Islet of Langerhans (tissue), 1 donor: ENCODE measurements around the gene SPATA4.
A peak's percentile ranks its signal among the peaks of the same experiment; 100 is the strongest.
"Not testable (repeated sequence)": the region's sequence is repeated elsewhere in the genome, so short reads cannot be mapped to it uniquely, and the experiment has no call there.

Experiments
- FAIRE-seq: peaks from one replicate; lab custom pipeline; 2011; peaks lifted over from hg19 to GRCh38; lab: Jason Lieb, UNC

SPATA4 gene

DNA sequence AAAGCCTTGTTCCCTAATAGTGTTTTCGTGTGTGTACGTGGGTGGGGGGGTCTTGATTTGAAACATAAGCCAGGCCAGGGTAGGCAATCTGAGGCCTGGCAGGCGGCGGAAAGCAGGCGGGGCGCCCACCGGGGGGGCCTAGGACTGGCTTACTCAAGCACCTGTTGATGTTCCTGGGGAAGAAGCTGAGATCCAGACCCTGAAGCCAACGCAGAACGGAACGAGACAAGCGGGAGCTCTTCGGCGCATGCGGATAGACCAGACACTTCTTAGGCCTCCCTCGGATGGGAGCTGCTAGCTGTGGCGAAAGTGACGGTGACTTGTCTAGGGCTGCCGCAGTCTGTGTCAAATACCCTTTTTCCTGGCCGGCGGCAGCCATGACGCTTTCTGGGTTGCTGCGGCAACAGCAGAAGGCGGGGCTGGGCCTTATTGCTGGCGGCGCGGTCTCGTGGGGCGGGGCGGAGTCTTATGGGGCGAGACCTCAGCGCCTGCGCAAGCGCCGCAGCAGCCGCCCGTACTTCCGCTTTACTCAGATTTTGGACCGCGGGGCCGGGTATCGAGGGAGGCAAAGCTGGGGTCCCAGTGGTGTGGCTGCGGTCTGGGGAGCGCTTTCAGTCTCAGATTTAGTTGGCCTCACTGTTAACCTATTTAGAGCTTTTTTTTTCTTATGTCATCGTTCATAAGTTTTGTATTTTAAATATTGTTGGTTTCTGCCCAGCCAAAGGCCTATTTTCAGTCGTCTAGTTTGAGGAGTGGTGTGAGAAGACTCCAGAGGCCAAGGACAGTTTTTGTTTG is at the start of gene SPATA4:
TSS of gene SPATA4 (minus strand) at position 402 of the 795 bp plus-strand sequence. CDS start at position 379, 23 bp downstream.
- no peak for FAIRE-seq

DNA sequence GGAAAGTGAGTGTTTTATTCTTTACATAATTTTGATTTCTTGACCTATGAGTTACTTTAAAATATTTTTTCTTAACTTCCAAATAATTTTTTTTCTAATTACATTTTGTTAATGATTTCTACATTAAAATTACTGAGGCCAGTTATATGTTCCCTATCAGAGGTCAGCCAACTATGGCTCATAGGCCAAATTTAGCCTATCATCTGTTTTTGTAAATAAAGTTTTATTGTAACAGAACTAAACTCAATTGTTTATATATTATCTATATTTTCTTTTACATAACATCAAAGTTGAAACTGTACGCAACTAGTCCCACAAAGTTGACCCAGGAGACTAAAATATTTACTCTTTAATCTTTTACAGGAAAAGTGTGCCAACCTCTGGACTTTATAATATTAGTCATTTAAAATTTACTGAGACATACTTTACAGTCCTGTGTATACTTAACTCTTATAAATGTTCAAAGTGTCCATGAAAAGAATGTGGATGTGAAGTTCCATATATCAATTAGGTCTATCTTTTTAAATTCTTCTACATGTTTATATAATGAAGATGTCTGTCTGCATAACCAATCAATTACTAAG is 47.5 kb upstream of the SPATA4 start:
- FAIRE-seq, result no peak

DNA sequence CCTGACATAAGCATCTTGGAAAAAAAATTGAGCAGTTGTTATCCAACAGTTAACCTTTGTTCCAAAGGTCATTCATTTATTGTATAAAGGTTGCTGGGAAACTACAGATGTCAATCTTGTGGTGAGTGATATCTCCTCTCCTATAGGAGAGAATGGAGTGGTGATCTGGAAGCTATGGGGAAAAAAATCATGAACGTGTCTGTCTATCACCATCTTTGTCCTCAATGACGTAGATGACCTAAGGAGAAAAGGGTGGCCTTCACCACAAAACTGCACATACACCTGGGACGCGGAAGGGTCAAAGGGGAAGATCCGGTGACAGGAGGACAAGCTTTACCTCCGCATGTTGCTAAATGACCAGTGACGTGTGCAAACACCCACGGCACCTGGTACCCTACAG is 46.3 kb upstream of the SPATA4 start:
- FAIRE-seq, result no peak

DNA sequence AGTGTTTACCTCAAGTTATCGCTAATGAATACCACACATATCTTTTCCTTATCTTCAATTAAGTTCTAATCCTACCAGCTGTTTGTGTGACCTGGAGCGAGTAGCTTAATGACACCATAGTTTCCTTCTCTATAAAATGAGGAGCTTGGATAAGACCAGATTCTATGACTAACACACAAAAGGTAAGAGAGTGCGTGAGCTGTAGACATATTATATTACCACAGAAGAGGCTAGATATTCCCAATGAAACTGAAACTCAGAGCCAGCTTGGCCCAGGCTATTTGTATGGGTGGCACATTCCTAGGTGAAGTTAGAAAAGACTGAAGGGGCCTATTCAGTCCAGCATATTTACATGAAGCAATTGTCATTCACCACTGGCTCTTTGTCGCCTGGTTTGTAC is 43.4 kb upstream of the SPATA4 start:
- FAIRE-seq, result no peak

DNA sequence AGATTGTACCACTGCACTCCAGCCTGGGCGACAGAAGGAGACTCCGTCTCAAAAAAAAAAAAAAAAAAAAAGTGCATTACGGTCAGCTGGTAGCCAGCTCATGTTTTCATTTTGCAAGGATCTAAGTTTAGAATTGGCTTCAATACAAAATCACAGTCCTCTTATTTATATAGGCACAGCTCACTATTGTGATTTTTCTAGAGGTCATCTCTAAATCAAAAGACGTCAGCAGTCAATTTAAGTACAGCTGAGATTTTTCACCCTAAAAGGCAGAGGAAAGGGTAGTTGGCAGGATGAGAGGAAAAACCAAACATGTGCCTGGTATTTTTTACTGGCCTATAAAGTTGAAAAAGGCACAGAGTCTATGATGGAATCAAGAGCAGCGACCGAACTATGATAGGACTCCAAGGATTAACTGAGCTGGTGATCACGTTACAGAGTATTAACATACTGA is 42.8 kb upstream of the SPATA4 start:
- FAIRE-seq, result no peak

DNA sequence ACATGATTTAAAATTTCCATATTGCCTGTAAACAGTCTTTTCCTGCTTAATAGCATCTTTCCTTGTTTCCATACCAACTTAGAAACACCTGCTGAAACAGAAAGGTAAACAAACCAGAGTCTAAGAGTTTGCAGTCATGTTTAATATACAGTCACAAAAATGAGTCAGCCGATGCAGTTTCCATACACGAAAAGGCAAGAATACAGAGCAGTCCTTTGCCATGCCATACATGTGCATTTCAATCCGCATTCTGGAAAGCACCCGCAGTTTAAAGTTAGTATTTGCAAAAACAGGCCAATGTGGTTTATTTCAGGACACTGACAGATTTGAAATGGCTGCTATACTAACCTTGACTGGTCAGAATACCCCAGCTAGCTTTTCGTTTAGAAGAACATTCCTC is 41.6 kb upstream of the SPATA4 start:
- FAIRE-seq, result peak; percentile 62

DNA sequence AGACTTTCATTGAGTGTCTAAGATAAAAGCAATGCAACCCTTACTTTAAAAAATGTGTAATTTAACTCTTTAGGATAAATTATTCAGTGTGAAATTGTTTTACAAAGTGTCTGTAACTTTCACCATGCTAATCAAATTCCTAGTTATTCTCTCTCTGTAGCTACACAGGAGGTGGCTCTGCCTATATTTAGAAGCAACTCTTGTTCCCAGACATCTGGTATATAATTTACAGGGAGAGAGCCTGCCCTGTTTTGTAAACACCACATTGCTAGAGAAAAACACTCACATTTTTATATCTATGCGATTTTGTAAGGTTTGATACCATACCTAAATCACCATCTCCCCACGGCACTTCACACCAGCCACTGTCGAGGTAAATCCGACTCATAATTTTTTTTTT is 35.5 kb upstream of the SPATA4 start:
- FAIRE-seq, result no peak

DNA sequence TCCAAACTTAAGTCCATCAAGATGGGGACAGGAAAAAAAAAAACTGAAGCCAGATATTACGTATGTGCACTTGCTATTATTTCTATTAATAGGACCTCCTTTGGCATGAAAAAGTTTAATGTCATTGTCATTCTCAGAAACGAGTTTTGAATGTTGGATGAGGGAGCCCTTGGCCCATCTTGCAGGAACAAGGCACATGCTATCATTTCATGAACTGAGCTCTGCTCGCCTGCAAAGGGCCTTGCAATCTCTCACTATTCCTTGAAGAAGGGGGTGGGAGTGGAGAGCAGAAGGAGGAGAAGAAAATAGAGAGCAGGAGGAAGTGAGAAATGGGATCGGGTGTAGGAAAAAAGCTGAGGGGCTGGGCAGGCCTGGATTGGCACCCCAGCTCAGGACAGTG is 34.3 kb upstream of the SPATA4 start:
- no peak for FAIRE-seq

DNA sequence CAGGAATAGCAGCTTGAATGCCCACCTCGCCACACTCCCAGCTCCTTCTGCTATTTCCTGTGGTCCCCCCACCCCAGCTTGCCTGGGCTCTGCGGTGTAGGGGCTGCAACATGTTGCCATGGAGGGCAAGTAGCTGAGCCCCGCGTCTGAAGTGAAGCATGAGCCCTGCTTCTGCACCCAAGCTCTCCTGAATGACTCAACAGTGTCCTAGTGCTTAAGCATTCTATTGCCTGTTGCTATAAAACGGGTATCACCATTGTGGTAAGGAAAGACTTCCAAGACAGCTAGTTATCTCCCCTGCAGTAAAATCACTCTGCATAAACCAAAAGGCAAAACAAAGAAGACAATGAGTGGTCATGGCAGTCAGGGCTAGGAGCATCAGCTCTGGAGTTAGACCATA is 31.4 kb upstream of the SPATA4 start:
- no peak for FAIRE-seq

DNA sequence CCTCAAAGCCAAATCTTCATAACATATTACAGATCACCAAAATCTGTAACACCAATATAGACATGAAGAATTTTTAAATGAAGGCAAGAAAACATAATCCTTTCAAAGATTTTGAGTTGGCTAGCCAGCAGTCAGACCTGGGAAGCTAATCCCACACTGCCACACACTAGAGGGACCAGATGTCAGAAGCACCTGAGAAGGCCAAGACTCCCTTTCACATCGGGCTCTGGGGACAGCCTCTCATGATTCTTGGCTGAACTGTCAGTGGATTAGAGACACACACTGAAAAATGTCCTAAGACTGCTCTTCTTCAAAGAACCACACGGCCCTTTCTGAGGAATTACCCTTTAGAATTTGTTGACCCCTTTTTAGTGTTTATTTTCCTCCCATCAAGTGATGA is 28.2 kb upstream of the SPATA4 start:
- no peak for FAIRE-seq

DNA sequence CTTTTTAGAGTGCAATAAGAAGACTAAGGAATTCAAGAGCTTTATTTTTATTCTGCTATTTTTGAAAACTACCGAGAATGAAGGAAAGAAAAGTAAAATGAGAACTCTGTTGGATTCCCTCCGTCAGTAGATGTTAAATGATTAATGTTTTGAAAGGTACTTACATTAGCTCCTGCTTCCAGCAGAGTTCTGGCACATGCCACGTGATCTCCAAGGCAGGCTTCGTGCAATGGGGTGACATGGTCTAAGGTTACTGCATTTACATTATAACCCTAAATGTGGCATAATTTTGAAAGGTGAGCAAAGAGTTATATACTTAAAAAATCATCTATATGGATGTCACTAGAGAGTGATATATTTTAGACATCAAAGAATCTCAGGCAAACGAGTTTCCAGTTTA is 26.8 kb upstream of the SPATA4 start:
- FAIRE-seq, result no peak

DNA sequence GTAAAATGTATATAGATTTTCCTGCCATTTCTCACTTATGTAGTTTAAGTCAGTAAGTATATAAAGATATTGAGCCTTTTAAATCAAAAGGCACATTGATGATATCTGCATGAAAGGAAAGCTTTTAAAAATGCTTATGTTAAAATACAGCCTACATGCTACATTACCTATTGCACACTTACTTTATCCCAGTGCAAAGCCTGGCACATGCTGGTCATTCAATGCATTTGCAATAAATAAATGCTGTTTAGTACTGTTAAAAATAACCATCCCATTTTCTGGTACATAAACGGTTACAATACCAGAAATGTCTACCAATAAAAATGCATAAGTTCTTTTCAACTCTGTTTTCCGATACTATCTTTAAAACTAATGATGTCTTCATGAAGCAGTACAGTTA is 22.1 kb upstream of the SPATA4 start:
- peak; percentile 91 for FAIRE-seq

DNA sequence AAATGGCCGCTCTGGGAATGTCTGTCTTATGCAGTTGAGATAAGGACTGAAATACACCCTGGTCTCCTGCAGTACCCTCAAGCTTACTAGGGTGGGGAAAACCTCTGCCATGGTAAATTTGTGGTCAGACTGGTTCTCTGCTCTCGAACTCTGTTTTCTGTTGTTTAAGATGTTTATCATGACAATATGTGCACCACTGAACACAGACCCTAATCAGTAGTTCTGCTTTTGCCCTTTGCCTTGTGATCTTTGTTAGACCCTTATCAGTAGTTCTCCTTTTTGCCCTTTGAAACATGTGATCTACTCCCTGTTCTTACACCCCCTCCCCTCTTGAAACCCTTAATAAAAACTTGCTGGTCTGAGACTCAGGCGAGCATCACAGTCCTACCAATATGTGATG is 17.0 kb upstream of the SPATA4 start:
- FAIRE-seq, result not testable (repeated sequence)

DNA sequence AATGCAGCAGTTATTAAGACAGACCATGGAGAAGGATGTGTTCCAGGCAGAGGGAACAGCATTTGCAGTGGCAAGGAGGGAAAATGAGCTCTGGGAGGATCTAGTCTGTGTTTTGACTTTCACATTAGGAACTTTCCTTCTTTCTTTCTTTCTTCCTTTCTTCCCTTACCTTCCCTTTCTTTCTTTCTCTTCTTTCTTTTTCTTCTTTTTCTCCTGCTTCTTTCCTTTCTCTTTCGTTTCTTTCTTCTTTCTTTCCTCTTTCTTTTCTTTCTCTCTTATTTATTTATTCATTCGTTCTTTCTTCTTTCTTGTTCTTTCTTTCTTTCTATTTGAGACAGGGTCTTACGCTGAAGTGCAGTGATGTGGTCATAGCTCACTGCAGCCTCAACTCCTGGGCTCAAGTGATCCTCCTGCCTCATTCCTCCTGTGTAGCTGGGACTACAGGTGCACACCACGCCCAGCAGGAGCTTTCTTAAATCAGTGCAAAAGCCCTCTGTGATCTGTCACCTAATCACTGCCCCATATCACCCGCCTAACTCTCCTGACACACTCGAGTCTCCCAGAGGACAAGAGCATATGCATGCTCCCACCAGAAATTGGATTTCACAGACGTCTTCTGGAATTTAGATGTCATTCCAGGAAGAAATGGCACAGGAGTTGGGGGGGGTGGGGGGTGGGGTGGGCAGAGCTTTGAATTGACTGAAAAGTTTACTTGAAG is 15.4 kb upstream of the SPATA4 start:
- no peak for FAIRE-seq

DNA sequence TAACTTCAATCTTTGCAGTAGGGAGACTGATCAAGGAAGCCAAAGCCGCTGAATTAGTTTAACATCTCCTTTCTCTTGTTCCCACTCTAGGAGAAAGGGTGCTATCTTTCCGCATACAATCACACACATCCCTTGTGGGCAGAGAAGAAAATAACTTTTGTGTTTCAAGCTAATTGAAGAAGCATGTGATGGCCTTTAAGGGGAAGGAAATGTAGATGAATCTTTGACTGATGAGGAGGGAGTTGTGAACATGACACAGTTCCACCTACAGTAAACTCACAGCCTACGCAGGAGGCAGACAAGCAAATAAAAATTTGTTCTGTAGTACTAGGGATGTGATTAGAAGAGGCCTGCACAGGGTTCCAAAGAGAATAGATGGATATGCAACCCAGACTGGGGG is 14.7 kb upstream of the SPATA4 start:
- no peak for FAIRE-seq

DNA sequence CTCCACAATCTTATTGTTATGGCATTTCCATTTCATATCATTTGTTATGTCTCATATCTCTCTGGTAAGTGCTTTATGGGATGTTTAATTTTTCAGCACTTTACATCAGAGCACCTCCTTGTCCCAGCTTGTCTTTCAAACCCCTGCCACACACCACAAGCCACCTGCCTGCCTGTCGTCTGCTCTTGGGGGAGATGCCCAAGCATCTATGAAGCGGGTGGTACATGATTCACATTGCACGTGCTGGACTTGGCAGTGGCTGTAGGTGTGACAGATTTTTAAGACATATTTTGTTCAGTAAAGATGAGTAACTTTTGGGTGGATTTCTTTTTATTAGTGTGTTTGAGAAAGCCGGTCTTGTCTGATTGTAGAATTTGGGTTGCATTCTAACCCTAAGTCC is 14.2 kb upstream of the SPATA4 start:
- no peak for FAIRE-seq

DNA sequence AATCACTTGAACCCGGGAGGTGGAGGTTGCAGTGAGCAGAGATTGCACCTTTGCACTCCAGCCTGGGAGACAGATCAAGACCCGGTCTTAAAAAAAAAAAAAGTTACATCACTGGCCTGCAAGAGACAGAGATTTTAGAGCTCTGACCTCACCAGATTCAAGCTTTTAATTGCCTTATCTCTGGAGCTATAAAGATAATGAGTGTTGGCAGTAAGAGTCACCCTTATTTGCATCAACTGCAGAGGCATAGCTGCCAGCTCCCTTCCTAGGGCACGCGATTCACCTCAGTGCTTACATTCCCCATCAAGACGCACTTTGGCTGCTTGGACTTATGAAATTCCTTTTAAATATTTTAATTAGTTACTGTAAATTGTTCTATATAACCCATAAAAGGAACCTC is 12.5 kb upstream of the SPATA4 start:
- FAIRE-seq, result no peak

DNA sequence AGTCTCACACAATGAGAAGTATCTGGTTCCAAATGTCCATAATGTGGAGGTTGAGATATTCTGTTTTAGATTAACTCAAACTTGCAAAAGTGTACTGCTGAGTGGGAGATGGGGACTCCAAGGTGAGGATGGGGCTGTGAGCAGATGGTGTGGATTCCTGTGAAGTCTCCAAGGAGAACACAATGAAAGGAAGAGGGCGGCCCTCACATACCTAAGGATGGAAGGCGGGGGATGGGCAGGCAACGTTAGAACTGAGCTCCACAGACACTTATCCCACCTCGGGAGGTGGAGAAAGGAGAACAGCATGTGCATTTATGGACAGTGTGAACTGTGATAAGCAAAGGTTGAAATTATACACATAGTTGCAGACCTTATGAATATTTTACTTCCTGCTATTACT is 9.9 kb upstream of the SPATA4 start:
- FAIRE-seq, result no peak

DNA sequence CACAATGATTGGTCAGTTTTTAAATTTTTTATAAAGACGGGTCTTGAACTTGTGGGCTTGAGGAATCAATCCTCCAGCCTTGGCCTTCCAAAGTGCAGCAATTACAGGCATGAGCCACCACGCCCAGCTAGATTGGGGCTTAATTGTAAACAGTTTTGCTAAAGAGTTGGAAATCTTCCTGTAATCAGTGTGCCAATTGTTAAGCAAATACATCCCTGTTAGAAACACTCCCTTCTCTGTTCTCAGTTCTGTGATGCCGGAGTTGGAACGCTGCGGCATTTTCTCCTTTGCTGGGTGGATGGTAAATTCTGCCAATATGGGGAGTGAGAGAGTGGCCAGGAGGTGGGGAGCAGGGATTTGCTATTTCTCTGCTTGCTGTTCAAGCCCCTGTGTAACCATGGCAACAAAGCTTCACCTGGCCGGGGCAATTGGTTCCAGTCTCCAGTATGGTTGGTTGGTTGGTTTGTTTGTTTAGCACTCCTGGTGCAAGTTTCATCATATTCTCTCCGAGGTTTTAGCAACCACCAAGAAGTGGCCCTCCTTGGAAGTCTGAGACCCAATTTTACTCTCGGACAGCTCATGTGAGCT is 3.0 kb upstream of the SPATA4 start:
- FAIRE-seq, result no peak

DNA sequence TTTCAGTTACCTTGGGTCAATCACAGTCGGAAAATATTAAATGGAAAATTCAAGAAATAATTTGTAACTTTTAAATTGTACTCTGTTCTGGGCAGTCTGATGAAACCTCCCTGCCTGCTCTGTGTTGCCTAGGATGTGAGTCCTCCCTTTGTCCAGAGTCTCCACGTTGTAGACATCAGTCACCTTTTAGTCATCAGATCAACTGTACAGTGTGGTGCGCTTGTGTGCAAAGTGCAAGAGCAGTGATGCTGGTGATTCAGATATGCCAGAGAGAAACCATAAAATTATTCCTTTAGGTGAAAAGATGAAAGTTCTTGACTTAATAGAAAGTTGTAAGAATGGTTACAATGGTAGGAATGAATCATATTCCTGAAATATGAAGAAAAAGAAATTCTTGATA is 1.4 kb downstream of the SPATA4 start:
- no peak for FAIRE-seq

DNA sequence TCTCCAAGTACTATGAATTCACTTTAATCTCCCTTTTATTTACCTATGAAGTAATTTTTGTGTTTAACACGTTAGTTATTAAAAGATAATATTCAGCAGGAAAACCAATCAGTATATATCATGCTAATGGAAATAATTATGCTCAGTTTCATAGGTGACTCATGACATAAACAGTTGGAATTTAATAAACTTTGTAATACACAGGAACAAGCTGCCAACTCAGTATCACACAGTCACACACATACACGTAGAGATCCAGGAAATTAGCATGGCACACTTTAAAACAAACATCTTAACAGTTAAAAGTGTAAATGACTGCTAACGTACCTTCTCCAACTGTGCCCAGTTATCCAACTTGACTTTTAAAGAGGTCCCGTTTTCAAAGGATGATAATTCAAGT is 2.3 kb downstream of the SPATA4 start:
- FAIRE-seq, result no peak

DNA sequence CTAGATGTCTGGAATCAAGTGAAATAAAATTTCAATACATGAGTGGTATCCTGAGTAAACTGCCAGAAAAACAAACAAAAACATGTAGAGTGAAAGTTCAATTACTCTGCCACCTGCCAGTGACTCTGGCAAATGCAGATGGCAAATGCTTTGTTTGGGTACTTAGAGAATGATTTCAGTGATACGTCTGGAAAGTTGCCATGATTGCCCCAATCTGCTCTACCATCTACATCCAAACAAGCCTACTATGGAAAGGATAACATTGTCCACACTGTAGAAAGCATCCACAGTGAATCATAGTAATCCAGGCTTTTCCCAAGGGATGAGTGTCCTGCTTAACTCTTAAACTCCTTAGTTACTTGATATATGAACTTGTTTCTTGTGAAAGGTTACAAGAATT is 3.4 kb downstream of the SPATA4 start:
- FAIRE-seq, result no peak
